Esophagus muscularis mucosa (tissue), 4 donors: ENCODE measurements around the gene HVCN1. TPM values are rescaled to one million over a fixed set of nuclear protein-coding genes. Genes with fewer than 3 reads are reported as not detected.

Experiments
- DNase-seq: peaks from one replicate; pipeline ENCODE4 v3.0.0-alpha.2; 2017; ENCODE audit errors: extremely low spot score
- H3K27ac ChIP-seq, 4 donors: fragments of 200-600 bp; sonication (generic); replicated peaks in 1 of 4; 1 replicate in 3 of 4; 2 replicates in 1 of 4; pipeline ENCODE4 v1.5.1; 2016 to 2019; ENCODE audit warnings: mild to moderate bottlenecking in 1 of 4
- H3K27me3 ChIP-seq, 4 donors: fragments of 200-600 bp; sonication (generic); one replicate each; pipeline versions ENCODE4 v1.5.1 to v1.6.0; 2016 to 2019
- H3K36me3 ChIP-seq, 4 donors: fragments of 200-600 bp; sonication (generic); one replicate each; pipeline ENCODE4 v1.5.1; 2016 to 2019
- H3K4me1 ChIP-seq, 4 donors: fragments of 200-600 bp; sonication (generic); one replicate each; pipeline ENCODE4 v1.5.1; 2016 to 2019
- H3K4me3 ChIP-seq, 4 donors: fragments of 200-600 bp; sonication (generic); 1 replicate in 2 of 4; 2 replicates in 2 of 4; pipeline ENCODE4 v1.5.1; 2016 to 2019; ENCODE audit warnings: mild to moderate bottlenecking in 4 of 4, moderate library complexity in 1 of 4
- H3K9me3 ChIP-seq, 4 donors: fragments of 200-600 bp; sonication (generic); 1 replicate in 3 of 4; 2 replicates in 1 of 4; pipeline ENCODE4 v1.5.1; 2016 to 2019
- CTCF ChIP-seq, 3 experiments: fragments of 200-600 bp in 2 of 3; fragments of 450-650 bp in 1 of 3; sonication (generic) in 2 of 3; IDR thresholded peaks; one replicate each; pipeline ENCODE4 v1.5.1; 2017 to 2019; ENCODE audit warnings: antibody characterized with exemption in 3 of 3, mild to moderate bottlenecking in 2 of 3, moderate library complexity in 1 of 3
- EP300 ChIP-seq: sonication (generic); formaldehyde crosslinking; IDR thresholded peaks from one replicate; pipeline ENCODE4 v1.6.1; 2017; ENCODE audit warnings: antibody characterized with exemption
- POLR2A ChIP-seq: fragments of 450-650 bp; IDR thresholded peaks from one replicate; pipeline ENCODE4 v1.6.1; 2017; ENCODE audit warnings: antibody characterized with exemption, moderate library complexity, mild to moderate bottlenecking, low read depth
- POLR2AphosphoS5 ChIP-seq, 2 donors: sonication (generic); formaldehyde crosslinking; IDR thresholded peaks; one replicate each; pipeline ENCODE4 v1.6.1; 2017; ENCODE audit warnings: antibody characterized with exemption in 2 of 2
- WGBS: methylation state at CpG from one replicate; pipeline ENCODE4 v1.1.5; 2018; 5-methylcytosine and 5-hydroxymethylcytosine counted together
- intact Hi-C: fragments of 100-400 bp; cut with DNase I; formaldehyde crosslinking; loops from one replicate; pipeline ENCODE4 v1.15.1; 2023
- total RNA-seq, 4 donors: library from RNA; depleted of rRNA; stranded (reverse); fragments of >200 nt; gene quantifications; one replicate each; pipeline versions ENCODE4 v1.1.0 to v1.2.1, GENCODE V29; 2016

The HVCN1 gene
- total RNA-seq, 4 donors from 2014 or later, result 5.4 to 8.9 (median 7.1) TPM

GRCh38 chr12:110640275-110641025, 48.5 kb downstream of the HVCN1 start:
- Histone ChIP-seq H3K9me3 (no peaks in the 10 kb centered on the region), H3K27ac (no peak overlapping the region), H3K4me1 (peaks cover 9 to 35% (median 34%) of the 10 kb centered on the region in 4 donors), H3K4me3 (no peak overlapping the region), H3K36me3 (peaks cover 0 to 35% (median 7%) of the 10 kb centered on the region in 4 donors), H3K27me3 (no peaks in the 10 kb centered on the region)
- intact Hi-C loops, result no loop called here
- DNase-seq, result no peak
- 92% methylated on average over 15 of the region's 15 CpGs for WGBS
- TF ChIP-seq POLR2A, result no peak
- no peak for TF ChIP-seq POLR2AphosphoS5 (IDR thresholded peaks at IDR 0.05)
- TF ChIP-seq EP300, result no peak
- TF ChIP-seq CTCF (IDR thresholded peaks at IDR 0.05), result no peak

GRCh38 chr12:110639336-110640141, 49.4 kb downstream of the HVCN1 start:
- Histone ChIP-seq H3K9me3 (no peaks in the 10 kb centered on the region), H3K4me1 (peaks cover 9 to 35% (median 34%) of the 10 kb centered on the region in 4 donors), H3K36me3 (peaks cover 0 to 33% (median 7%) of the 10 kb centered on the region in 4 donors), H3K27ac (no peak overlapping the region), H3K4me3 (no peak overlapping the region), H3K27me3 (no peaks in the 10 kb centered on the region)
- intact Hi-C loops, result no loop called here
- no peak for DNase-seq
- TF ChIP-seq EP300, result no peak
- peak in 1 of 2 donors; percentile 11 for TF ChIP-seq POLR2AphosphoS5 (IDR thresholded peaks at IDR 0.05)
- WGBS, result 75% methylated on average over 7 of the region's 7 CpGs

- Histone ChIP-seq H3K27ac (no peak overlapping the region), H3K4me1 (peaks cover 9 to 35% (median 34%) of the 10 kb centered on the region in 4 donors), H3K9me3 (no peaks in the 10 kb centered on the region), H3K36me3 (peaks cover 0 to 40% (median 10%) of the 10 kb centered on the region in 4 donors), H3K4me3 (no peak overlapping the region), H3K27me3 (no peaks in the 10 kb centered on the region)
- WGBS, result 84% methylated on average over 5 of the region's 5 CpGs
- no peak for TF ChIP-seq POLR2AphosphoS5 (IDR thresholded peaks at IDR 0.05)
- no peak for TF ChIP-seq POLR2A
- TF ChIP-seq EP300, result no peak
- TF ChIP-seq CTCF (IDR thresholded peaks at IDR 0.05), result no peak
- no peak for DNase-seq
- intact Hi-C loops, result no loop called here
Observed at GRCh38 chr12:110638796-110639195, 50.1 kb downstream of the HVCN1 start.

GRCh38 chr12:110637869-110638441, 51.0 kb downstream of the HVCN1 start:
- WGBS, result 69% methylated on average over 3 of the region's 3 CpGs
- H3K27ac ChIP-seq, result no peak overlapping the region
- peaks cover 9 to 35% (median 34%) of the 10 kb centered on the region in 4 donors for H3K4me1 ChIP-seq
- H3K9me3 ChIP-seq, result no peaks in the 10 kb centered on the region
- no peak overlapping the region for H3K4me3 ChIP-seq
- TF ChIP-seq POLR2AphosphoS5 (IDR thresholded peaks at IDR 0.05), result no peak
- no peak for TF ChIP-seq POLR2A
- TF ChIP-seq CTCF (IDR thresholded peaks at IDR 0.05), result no peak
- no peak for TF ChIP-seq EP300
- peaks cover 0 to 47% (median 12%) of the 10 kb centered on the region in 4 donors for H3K36me3 ChIP-seq
- H3K27me3 ChIP-seq, result no peaks in the 10 kb centered on the region
- intact Hi-C loops, result no loop called here
- no peak for DNase-seq

GRCh38 chr12:110636516-110636915, 52.4 kb downstream of the HVCN1 start:
- DNase-seq, result no peak
- no peaks in the 10 kb centered on the region for H3K27me3 ChIP-seq
- no peak overlapping the region for H3K27ac ChIP-seq
- H3K9me3 ChIP-seq, result no peaks in the 10 kb centered on the region
- H3K36me3 ChIP-seq, result peaks cover 10 to 56% (median 21%) of the 10 kb centered on the region in 4 donors
- WGBS, result 88% methylated on average over 5 of the region's 5 CpGs
- TF ChIP-seq EP300 (no peak), POLR2AphosphoS5 (IDR thresholded peaks at IDR 0.05) (no peak), CTCF (IDR thresholded peaks at IDR 0.05) (no peak), POLR2A (no peak)
- intact Hi-C loops, result no loop called here
- peaks cover 9 to 32% (median 32%) of the 10 kb centered on the region in 4 donors for H3K4me1 ChIP-seq
- no peak overlapping the region for H3K4me3 ChIP-seq
